HFF-Myc (cell line): ENCODE results near the gene TSC2.

Source experiments
- DNase-seq: peaks from one replicate; pipeline ENCODE4 v3.0.0-alpha.2; 2011; ENCODE audit warnings: low read depth; ENCODE audit errors: extremely low read depth
- H3K4me3 ChIP-seq: replicated peaks from 2 replicates; pipeline ENCODE4 v1.5.1; 2011; ENCODE audit warnings: low read depth, mild to moderate bottlenecking, control low read depth, low read length
- CTCF ChIP-seq: IDR thresholded peaks from 2 replicates; pipeline ENCODE4 v1.5.1; 2012; ENCODE audit warnings: mild to moderate bottlenecking, low read depth, low read length, control low read depth; ENCODE audit errors: missing control alignments

Gene TSC2

GRCh38 chr16:2061526-2061925 is 13.7 kb downstream of the TSC2 start:
- no peak overlapping the region for H3K4me3 ChIP-seq
- no peak for TF ChIP-seq CTCF
- no peak for DNase-seq

GRCh38 chr16:2062801-2063200 is 15.0 kb downstream of the TSC2 start:
- H3K4me3 ChIP-seq, result no peak overlapping the region
- DNase-seq, result no peak
- no peak for TF ChIP-seq CTCF

- no peak overlapping the region for H3K4me3 ChIP-seq
- no peak for TF ChIP-seq CTCF
- DNase-seq, result no peak
Measured at GRCh38 chr16:2063861-2064260, 16.1 kb downstream of the TSC2 start.

GRCh38 chr16:2064368-2064945 is 16.7 kb downstream of the TSC2 start:
- no peak overlapping the region for H3K4me3 ChIP-seq
- no peak for DNase-seq
- no peak for TF ChIP-seq CTCF

GRCh38 chr16:2066139-2066538 is 18.4 kb downstream of the TSC2 start:
- no peak overlapping the region for H3K4me3 ChIP-seq
- no peak for DNase-seq
- TF ChIP-seq CTCF, result no peak

- H3K4me3 ChIP-seq, result no peak overlapping the region
- TF ChIP-seq CTCF, result no peak
- DNase-seq, result no peak
Measured at GRCh38 chr16:2070576-2071453, 23.0 kb downstream of the TSC2 start.
